Liver (tissue), 9 donors: ENCODE measurements around the gene EMC6. TPM values are rescaled to one million over a fixed set of nuclear protein-coding genes. Genes with fewer than 3 reads are reported as not detected.

Experiments used
- DNase-seq: peaks from one replicate; pipeline ENCODE4 v3.0.0-alpha.2; 2017; ENCODE audit warnings: low spot score
- H3K27ac ChIP-seq, 2 donors: one replicate each; pipeline ENCODE4 v1.7.0; 2013; ENCODE audit warnings: inconsistent platforms in 2 of 2, low read length in 2 of 2, control low read depth in 1 of 2, low read depth in 1 of 2, mild to moderate bottlenecking in 1 of 2
- H3K27me3 ChIP-seq, 4 donors: one replicate each; pipeline versions ENCODE4 v1.6.1 to v1.7.0; 2013; ENCODE audit warnings: low read length in 3 of 4, inconsistent platforms in 1 of 4, mild to moderate bottlenecking in 1 of 4, moderate library complexity in 1 of 4; ENCODE audit not compliant: control insufficient read depth in 4 of 4, insufficient read depth in 4 of 4
- H3K36me3 ChIP-seq, 4 donors: one replicate each; pipeline versions ENCODE4 v1.6.1 to v1.7.0; 2013; ENCODE audit warnings: low read length in 3 of 4, mild to moderate bottlenecking in 3 of 4, low read depth in 1 of 4, moderate library complexity in 1 of 4; ENCODE audit not compliant: control insufficient read depth in 4 of 4, insufficient read depth in 3 of 4
- H3K4me1 ChIP-seq, 4 donors: one replicate each; pipeline versions ENCODE4 v1.6.1 to v1.7.0; 2013; ENCODE audit warnings: low read length in 3 of 4, mild to moderate bottlenecking in 3 of 4, moderate library complexity in 1 of 4; ENCODE audit not compliant: control insufficient read depth in 4 of 4, insufficient read depth in 4 of 4
- H3K4me3 ChIP-seq, 3 donors: one replicate each; pipeline versions ENCODE4 v1.6.1 to v1.7.0; 2013; ENCODE audit warnings: low read length in 3 of 3, control low read depth in 1 of 3, low read depth in 1 of 3, mild to moderate bottlenecking in 1 of 3
- H3K9ac ChIP-seq, 2 donors: one replicate each; pipeline ENCODE4 v1.7.0; 2013; ENCODE audit warnings: low read length in 2 of 2, mild to moderate bottlenecking in 2 of 2, moderate library complexity in 2 of 2, control low read depth in 1 of 2, low read depth in 1 of 2
- H3K9me3 ChIP-seq, 4 donors: one replicate each; pipeline versions ENCODE4 v1.6.1 to v1.7.0; 2013; ENCODE audit warnings: low read length in 3 of 4; ENCODE audit not compliant: control insufficient read depth in 4 of 4
- CTCF ChIP-seq: fragments of 150-350 bp; IDR thresholded peaks from 2 replicates; pipeline ENCODE4 v1.5.1; 2017; ENCODE audit warnings: improper control_type of control experiment, low read depth, low read length; ENCODE audit not compliant: missing input control
- EGR1 ChIP-seq, 2 donors: IDR thresholded peaks; 2 replicates each; pipeline ENCODE4 v1.6.1; 2016 to 2018; ENCODE audit warnings: antibody characterized with exemption in 2 of 2, low read depth in 2 of 2
- FOXA1 ChIP-seq: IDR thresholded peaks from 2 replicates; pipeline ENCODE4 v1.6.1; 2016; ENCODE audit warnings: antibody characterized with exemption
- FOXA2 ChIP-seq: IDR thresholded peaks from 2 replicates; pipeline ENCODE4 v1.6.1; 2016; ENCODE audit warnings: antibody characterized with exemption
- GABPA ChIP-seq, 2 donors: IDR thresholded peaks in 1 of 2; conservative IDR thresholded peaks in 1 of 2; 2 replicates each; pipeline ENCODE4 v1.6.1; 2016; ENCODE audit warnings: antibody characterized with exemption in 2 of 2, mild to moderate bottlenecking in 1 of 2, moderate library complexity in 1 of 2
- HNF4G ChIP-seq: IDR thresholded peaks from 2 replicates; pipeline ENCODE4 v1.6.1; 2016; ENCODE audit warnings: antibody characterized with exemption
- NR2F2 ChIP-seq: IDR thresholded peaks from 2 replicates; pipeline ENCODE4 v1.6.1; 2016; ENCODE audit warnings: antibody characterized with exemption
- RXRA ChIP-seq, 2 donors: IDR thresholded peaks; 2 replicates each; pipeline ENCODE4 v1.6.1; 2017 to 2018; ENCODE audit warnings: antibody characterized with exemption in 2 of 2, mild to moderate bottlenecking in 1 of 2
- SP1 ChIP-seq: IDR thresholded peaks from 2 replicates; pipeline ENCODE4 v1.6.1; 2018; ENCODE audit warnings: antibody characterized with exemption, mild to moderate bottlenecking
- YY1 ChIP-seq: IDR thresholded peaks from 2 replicates; pipeline ENCODE4 v1.6.1; 2016; ENCODE audit warnings: antibody characterized with exemption, mild to moderate bottlenecking
- ZBTB33 ChIP-seq: IDR thresholded peaks from 2 replicates; pipeline ENCODE4 v1.6.1; 2016; ENCODE audit warnings: antibody characterized with exemption
- WGBS: extraction: QIAGEN DNeasy Blood & Tissue Kit; methylation state at CpG from one replicate; pipeline ENCODE4 v1.1.7; 2013; 5-methylcytosine and 5-hydroxymethylcytosine counted together
- polyA plus RNA-seq, 2 donors: library from polyadenylated mRNA; stranded (reverse) in 1 of 2; unstranded in 1 of 2; fragments of 200-250 nt in 1 of 2; fragments of >200 nt in 1 of 2; fragmentation: Nextera tagmentation in 1 of 2; extraction: Ambion mirVana in 1 of 2; gene quantifications; one replicate each; pipeline versions ENCODE4 v1.2.1 to v1.2.3, GENCODE V29; 2013 to 2015
- total RNA-seq, 2 donors: library from RNA; depleted of rRNA; stranded (reverse); fragments of >200 nt; gene quantifications; one replicate each; pipeline ENCODE4 v1.2.3, GENCODE V29; 2014
- TF ChIP-seq, protein P1 (sequence below): IDR thresholded peaks from 2 replicates; pipeline ENCODE4 v1.6.1; 2016; ENCODE audit warnings: antibody characterized with exemption, mild to moderate bottlenecking
- TF ChIP-seq, protein P2 (sequence below): IDR thresholded peaks from 2 replicates; pipeline ENCODE4 v1.6.1; 2016; ENCODE audit warnings: antibody characterized with exemption
- TF ChIP-seq, protein P3 (sequence below): IDR thresholded peaks from 2 replicates; pipeline ENCODE4 v1.6.1; 2016; ENCODE audit warnings: antibody characterized with exemption
- donor health status: healthy.
- donor health status: healthy.
- donor health status: healthy.
- donor health status: healthy.
- donor health status: healthy.

The EMC6 gene
- total and polyA plus RNA-seq, 4 donors, result 12.3 to 107 (median 47.6) TPM

DNA sequence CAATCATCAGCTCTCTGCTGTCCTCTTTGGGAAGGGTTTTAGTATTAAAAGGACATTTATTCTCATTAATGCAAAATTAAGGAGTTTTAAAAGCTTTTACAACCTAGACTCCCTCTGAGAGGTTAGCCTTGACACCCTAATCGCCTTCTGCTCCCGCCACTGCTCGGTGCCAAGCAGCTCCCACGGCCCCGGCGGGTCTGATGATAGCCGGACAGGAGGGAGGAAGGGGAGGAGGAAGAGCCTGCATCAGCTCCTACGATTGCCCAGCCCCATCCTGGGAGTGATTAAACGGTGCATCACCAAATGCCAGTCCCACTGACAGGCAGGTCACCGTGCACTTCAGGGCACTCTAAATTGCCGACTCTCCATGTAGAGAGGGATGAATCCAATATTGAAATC lies 40.8 kb upstream of the EMC6 start:
- Histone ChIP-seq H3K27ac (no peak overlapping the region), H3K4me3 (no peak overlapping the region), H3K36me3 (peaks cover 14 to 67% (median 54%) of the 10 kb centered on the region in 4 donors), H3K4me1 (peaks cover 0 to 3% (median 0%) of the 10 kb centered on the region in 4 donors), H3K9me3 (no peaks in the 10 kb centered on the region), H3K27me3 (no peaks in the 10 kb centered on the region), H3K9ac (no peak overlapping the region)
- TF ChIP-seq, protein P1, sequence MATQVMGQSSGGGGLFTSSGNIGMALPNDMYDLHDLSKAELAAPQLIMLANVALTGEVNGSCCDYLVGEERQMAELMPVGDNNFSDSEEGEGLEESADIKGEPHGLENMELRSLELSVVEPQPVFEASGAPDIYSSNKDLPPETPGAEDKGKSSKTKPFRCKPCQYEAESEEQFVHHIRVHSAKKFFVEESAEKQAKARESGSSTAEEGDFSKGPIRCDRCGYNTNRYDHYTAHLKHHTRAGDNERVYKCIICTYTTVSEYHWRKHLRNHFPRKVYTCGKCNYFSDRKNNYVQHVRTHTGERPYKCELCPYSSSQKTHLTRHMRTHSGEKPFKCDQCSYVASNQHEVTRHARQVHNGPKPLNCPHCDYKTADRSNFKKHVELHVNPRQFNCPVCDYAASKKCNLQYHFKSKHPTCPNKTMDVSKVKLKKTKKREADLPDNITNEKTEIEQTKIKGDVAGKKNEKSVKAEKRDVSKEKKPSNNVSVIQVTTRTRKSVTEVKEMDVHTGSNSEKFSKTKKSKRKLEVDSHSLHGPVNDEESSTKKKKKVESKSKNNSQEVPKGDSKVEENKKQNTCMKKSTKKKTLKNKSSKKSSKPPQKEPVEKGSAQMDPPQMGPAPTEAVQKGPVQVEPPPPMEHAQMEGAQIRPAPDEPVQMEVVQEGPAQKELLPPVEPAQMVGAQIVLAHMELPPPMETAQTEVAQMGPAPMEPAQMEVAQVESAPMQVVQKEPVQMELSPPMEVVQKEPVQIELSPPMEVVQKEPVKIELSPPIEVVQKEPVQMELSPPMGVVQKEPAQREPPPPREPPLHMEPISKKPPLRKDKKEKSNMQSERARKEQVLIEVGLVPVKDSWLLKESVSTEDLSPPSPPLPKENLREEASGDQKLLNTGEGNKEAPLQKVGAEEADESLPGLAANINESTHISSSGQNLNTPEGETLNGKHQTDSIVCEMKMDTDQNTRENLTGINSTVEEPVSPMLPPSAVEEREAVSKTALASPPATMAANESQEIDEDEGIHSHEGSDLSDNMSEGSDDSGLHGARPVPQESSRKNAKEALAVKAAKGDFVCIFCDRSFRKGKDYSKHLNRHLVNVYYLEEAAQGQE, result no peak
- 90% methylated on average over 11 of the region's 11 CpGs for WGBS
- DNase-seq, result no peak

DNA sequence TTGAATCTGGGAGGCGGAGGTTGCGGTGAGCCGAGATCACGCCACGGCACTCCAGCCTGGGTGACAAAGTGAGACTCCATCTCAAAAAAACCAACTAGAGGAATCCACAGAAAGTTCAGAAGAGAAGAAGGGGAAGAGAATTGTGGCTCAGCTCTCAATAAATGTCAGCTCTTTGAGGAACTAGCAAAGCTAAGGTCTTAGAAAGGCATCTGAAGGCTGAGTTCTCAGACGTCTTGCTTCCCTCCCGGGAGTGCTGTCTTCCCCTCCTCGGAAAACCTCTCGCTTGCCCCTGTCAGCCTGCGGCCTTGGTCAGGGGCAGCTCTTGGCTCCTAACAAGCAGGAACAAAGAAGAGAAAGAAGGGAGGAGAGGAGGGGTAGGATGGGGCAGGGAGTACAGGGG lies 37.8 kb upstream of the EMC6 start:
- no peak for TF ChIP-seq YY1
- H3K27me3 ChIP-seq, result no peaks in the 10 kb centered on the region
- H3K9ac ChIP-seq, result no peak overlapping the region
- H3K27ac ChIP-seq, result no peak overlapping the region
- DNase-seq, result no peak
- peaks cover 3 to 11% (median 5%) of the 10 kb centered on the region in 4 donors for H3K4me1 ChIP-seq
- no peak overlapping the region for H3K4me3 ChIP-seq
- peaks cover 11 to 43% (median 31%) of the 10 kb centered on the region in 4 donors for H3K36me3 ChIP-seq
- no peaks in the 10 kb centered on the region for H3K9me3 ChIP-seq
- 93% methylated on average over 10 of the region's 10 CpGs for WGBS

- Histone ChIP-seq H3K9ac (no peak overlapping the region), H3K36me3 (peaks cover 11 to 36% (median 24%) of the 10 kb centered on the region in 4 donors), H3K27ac (no peak overlapping the region), H3K27me3 (no peaks in the 10 kb centered on the region), H3K4me3 (no peak overlapping the region), H3K9me3 (no peaks in the 10 kb centered on the region), H3K4me1 (peaks cover 3 to 18% (median 10%) of the 10 kb centered on the region in 4 donors)
- TF ChIP-seq, protein P2, sequence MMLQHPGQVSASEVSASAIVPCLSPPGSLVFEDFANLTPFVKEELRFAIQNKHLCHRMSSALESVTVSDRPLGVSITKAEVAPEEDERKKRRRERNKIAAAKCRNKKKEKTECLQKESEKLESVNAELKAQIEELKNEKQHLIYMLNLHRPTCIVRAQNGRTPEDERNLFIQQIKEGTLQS, result no peak
- TF ChIP-seq, protein P1, result no peak
- TF ChIP-seq EGR1 (IDR thresholded peaks at IDR 0.05; ENCODE audit: low read depth in 2 of 2), result no peak
- no peak for TF ChIP-seq ZBTB33
- TF ChIP-seq, protein P3, sequence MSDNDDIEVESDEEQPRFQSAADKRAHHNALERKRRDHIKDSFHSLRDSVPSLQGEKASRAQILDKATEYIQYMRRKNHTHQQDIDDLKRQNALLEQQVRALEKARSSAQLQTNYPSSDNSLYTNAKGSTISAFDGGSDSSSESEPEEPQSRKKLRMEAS, result no peak
- TF ChIP-seq FOXA2, result no peak
- TF ChIP-seq HNF4G, result no peak
- no peak for TF ChIP-seq GABPA (IDR thresholded peaks at IDR 0.05 in 1 of 2, conservative IDR thresholded peaks at IDR 0.05 in 1 of 2)
- no peak for TF ChIP-seq YY1
- no peak for TF ChIP-seq SP1
- TF ChIP-seq NR2F2, result no peak
- no peak for TF ChIP-seq FOXA1
- no peak for TF ChIP-seq CTCF
- TF ChIP-seq RXRA (IDR thresholded peaks at IDR 0.05), result no peak
- 98% methylated on average over 7 of the region's 7 CpGs for WGBS
- no peak for DNase-seq
These were observed 36.3 kb upstream of the EMC6 start for GRCh38 chr17:3632287-3632686.
